Thyroid gland (tissue), 4 donors: ENCODE results near the gene PLSCR5. TPM values are rescaled to one million over a fixed set of nuclear protein-coding genes. Genes with fewer than 3 reads are reported as not detected.

Source experiments
- DNase-seq, 2 donors: peaks; one replicate each; pipeline ENCODE4 v3.0.0-alpha.2; 2019
- H3K27ac ChIP-seq, 3 donors: fragments of 200-600 bp; sonication (generic); 1 replicate in 2 of 3; 2 replicates in 1 of 3; pipeline ENCODE4 v1.5.1; 2016 to 2019; ENCODE audit warnings: mild to moderate bottlenecking in 1 of 3, moderate library complexity in 1 of 3
- H3K27me3 ChIP-seq: fragments of 200-600 bp; sonication (generic); one replicate; pipeline ENCODE4 v1.5.1; 2019
- H3K36me3 ChIP-seq, 2 donors: fragments of 200-600 bp; sonication (generic); one replicate each; pipeline ENCODE4 v1.5.1; 2016 to 2019
- H3K4me1 ChIP-seq, 2 donors: fragments of 200-600 bp; sonication (generic); one replicate each; pipeline ENCODE4 v1.5.1; 2017 to 2019
- H3K4me3 ChIP-seq, 3 donors: fragments of 200-600 bp; sonication (generic); replicated peaks in 1 of 3; 1 replicate in 2 of 3; 2 replicates in 1 of 3; pipeline ENCODE4 v1.5.1; 2016; ENCODE audit warnings: mild to moderate bottlenecking in 1 of 3
- H3K9me3 ChIP-seq: fragments of 200-600 bp; sonication (generic); one replicate; pipeline ENCODE4 v1.5.1; 2017
- CTCF ChIP-seq, 6 experiments: fragments of 200-600 bp in 3 of 6; fragments of 450-650 bp in 3 of 6; sonication (generic) in 3 of 6; IDR thresholded peaks; one replicate each; pipeline ENCODE4 v1.5.1; 2016 to 2019; ENCODE audit warnings: antibody characterized with exemption in 6 of 6, mild to moderate bottlenecking in 2 of 6, inconsistent platforms in 1 of 6, moderate library complexity in 1 of 6
- POLR2A ChIP-seq, 2 donors: fragments of 450-650 bp; IDR thresholded peaks; one replicate each; pipeline ENCODE4 v1.6.1; 2017; ENCODE audit warnings: antibody characterized with exemption in 2 of 2, mild to moderate bottlenecking in 2 of 2, moderate library complexity in 1 of 2
- WGBS, 2 donors: methylation state at CpG; one replicate each; pipeline ENCODE4 v1.1.5; 2017; 5-methylcytosine and 5-hydroxymethylcytosine counted together
- intact Hi-C: fragments of 100-400 bp; cut with DNase I; formaldehyde crosslinking; loops from one replicate; pipeline ENCODE4 v1.15.1; 2023
- total RNA-seq, 4 donors: library from RNA; depleted of rRNA; stranded (reverse); fragments of >200 nt; gene quantifications; one replicate each; pipeline ENCODE4 v1.2.3, GENCODE V29; 2016

Gene PLSCR5
- total RNA-seq, 4 donors from 2014 or later: not detected

GRCh38 chr3:146557745-146558144 lies 47.4 kb downstream of the PLSCR5 start:
- H3K36me3 ChIP-seq: no peaks in the 10 kb centered on the region
- no peaks in the 10 kb centered on the region for H3K4me1 ChIP-seq
- no peak for TF ChIP-seq POLR2A (IDR thresholded peaks at IDR 0.05)
- no peak for TF ChIP-seq CTCF (IDR thresholded peaks at IDR 0.05)
- WGBS, 2 donors: 83 to 85% methylated on average over 4 of the region's 4 CpGs
- DNase-seq: no peak
- H3K9me3 ChIP-seq: no peaks in the 10 kb centered on the region
- no peak overlapping the region for H3K4me3 ChIP-seq
- no peak overlapping the region for H3K27ac ChIP-seq
- intact Hi-C loops: no loop called here
- no peaks in the 10 kb centered on the region for H3K27me3 ChIP-seq

GRCh38 chr3:146555311-146555710 lies 49.8 kb downstream of the PLSCR5 start:
- Histone ChIP-seq H3K9me3 (no peaks in the 10 kb centered on the region), H3K27me3 (no peaks in the 10 kb centered on the region), H3K4me3 (no peak overlapping the region), H3K4me1 (no peaks in the 10 kb centered on the region), H3K36me3 (no peaks in the 10 kb centered on the region), H3K27ac (no peak overlapping the region)
- no peak for TF ChIP-seq POLR2A (IDR thresholded peaks at IDR 0.05)
- TF ChIP-seq CTCF (IDR thresholded peaks at IDR 0.05): no peak
- WGBS, 2 donors: 95 to 98% methylated on average over 3 of the region's 3 CpGs
- intact Hi-C loops: no loop called here
- DNase-seq: no peak

GRCh38 chr3:146554151-146554760 lies 50.9 kb downstream of the PLSCR5 start:
- DNase-seq: no peak
- Histone ChIP-seq H3K27me3 (no peaks in the 10 kb centered on the region), H3K27ac (no peak overlapping the region), H3K4me1 (no peaks in the 10 kb centered on the region), H3K4me3 (no peak overlapping the region), H3K36me3 (no peaks in the 10 kb centered on the region), H3K9me3 (no peaks in the 10 kb centered on the region)
- intact Hi-C loops: no loop called here
- WGBS, 2 donors: 85 to 90% methylated on average over 7 of the region's 7 CpGs
- TF ChIP-seq CTCF (IDR thresholded peaks at IDR 0.05): no peak
- TF ChIP-seq POLR2A (IDR thresholded peaks at IDR 0.05): no peak

GRCh38 chr3:146550743-146551510 lies 54.2 kb downstream of the PLSCR5 start:
- H3K4me1 ChIP-seq: no peaks in the 10 kb centered on the region
- H3K27ac ChIP-seq: no peak overlapping the region
- no peak for TF ChIP-seq POLR2A (IDR thresholded peaks at IDR 0.05)
- 90 to 94% methylated on average over 5 of the region's 5 CpGs for WGBS, 2 donors
- no peak overlapping the region for H3K4me3 ChIP-seq
- H3K27me3 ChIP-seq: no peaks in the 10 kb centered on the region
- no peaks in the 10 kb centered on the region for H3K9me3 ChIP-seq
- intact Hi-C loops: no loop called here
- DNase-seq: no peak
- H3K36me3 ChIP-seq: no peaks in the 10 kb centered on the region

- intact Hi-C loops: no loop called here
- DNase-seq: no peak
- Histone ChIP-seq H3K9me3 (no peaks in the 10 kb centered on the region), H3K4me1 (no peaks in the 10 kb centered on the region), H3K4me3 (no peak overlapping the region), H3K27ac (no peak overlapping the region), H3K36me3 (no peaks in the 10 kb centered on the region), H3K27me3 (no peaks in the 10 kb centered on the region)
- no peak for TF ChIP-seq CTCF (IDR thresholded peaks at IDR 0.05)
- TF ChIP-seq POLR2A (IDR thresholded peaks at IDR 0.05): no peak
Measured at GRCh38 chr3:146550070-146550615, 55.0 kb downstream of the PLSCR5 start.
